ENCODE measurements around the gene RCAN3. TPM values are rescaled to one million over a fixed set of nuclear protein-coding genes. Genes with fewer than 3 reads are reported as not detected.

Gene RCAN3
- total and polyA plus RNA-seq, 2 of the 4 experiments (the other 2 are of a cell fraction), result 4.0 to 5.9 TPM

DNA sequence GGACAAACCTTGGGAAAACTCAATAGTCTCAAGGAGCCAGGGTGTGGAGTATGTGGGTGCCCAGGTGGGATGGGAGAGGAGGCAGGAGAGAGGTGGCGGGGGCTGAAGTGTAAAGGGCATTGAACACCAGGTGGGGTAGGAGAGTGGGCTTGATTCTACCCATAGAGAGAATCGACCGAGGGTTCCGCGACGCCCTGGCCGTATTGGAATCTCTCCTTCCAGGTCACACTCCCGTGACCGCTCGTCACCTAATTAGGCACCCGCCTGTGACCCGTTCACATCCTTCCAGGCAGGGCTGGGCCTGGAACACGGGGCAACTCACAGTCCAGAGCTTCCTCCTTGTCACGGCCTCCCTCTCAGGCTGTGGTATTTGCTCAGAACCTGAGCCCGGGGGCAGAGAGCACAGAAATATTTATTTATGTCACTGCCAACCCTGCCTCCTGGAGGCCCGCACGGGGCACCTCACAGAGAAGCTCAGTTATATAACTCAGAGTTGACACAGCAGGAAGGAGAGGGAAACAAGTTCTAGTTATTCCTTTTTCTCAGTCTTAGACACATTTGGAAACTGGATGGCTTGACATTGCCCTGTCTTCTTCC is 65.3 kb downstream of the RCAN3 start:
- no peaks in the 10 kb centered on the region for H3K9me1 ChIP-seq (ENCODE audit: insufficient read depth, low read length)
- H3K14ac ChIP-seq (replicated peaks; ENCODE audit: low read depth, low read length), result no peak overlapping the region
- DNase-seq (no peak), ATAC-seq (ENCODE audit: low read depth) (no peak)
- no peak overlapping the region for H3K4me2 ChIP-seq (ENCODE audit: low read depth, low read length)
- ChIA-PET CTCF (no interaction called here), POLR2A (ENCODE audit: unreplicated experiment) (no interaction called here)
- no peaks in the 10 kb centered on the region for H3K36me3 ChIP-seq (ENCODE audit: control insufficient read depth, insufficient read depth, low read length)
- H4K5ac ChIP-seq (ENCODE audit: low read depth, low read length), result no peak overlapping the region
- no peak overlapping the region for H3K18ac ChIP-seq (ENCODE audit: low read depth, low read length)
- H4K20me1 ChIP-seq (ENCODE audit: insufficient read depth, low read length), result no peaks in the 10 kb centered on the region
- WGBS, 2 experiments (ENCODE audit: extremely low coverage in 2 of 2, insufficient read length in 1 of 2), result 0% methylated on average over 1 of the region's 17 CpGs; no CpG with 5 or more reads in 1 of the 2 experiments
- H3K9me3 ChIP-seq (ENCODE audit: control insufficient read depth, insufficient read depth, low read length), result no peaks in the 10 kb centered on the region
- no peak overlapping the region for H2BK120ac ChIP-seq (ENCODE audit: low read depth, low read length)
- H4K91ac ChIP-seq (ENCODE audit: insufficient read depth, low read depth, low read length), result no peak overlapping the region
- in situ Hi-C loops (cut with MboI; ENCODE audit: low sequenced_read_pairs) (no loop called here), intact Hi-C loops (cut with micrococcal nuclease) (no loop called here), dilution Hi-C loops (cut with HindIII; ENCODE audit: low sequenced_read_pairs, unreplicated experiment) (no loop called here)
- H3K4ac ChIP-seq (ENCODE audit: low read depth, low read length), result no peak overlapping the region
- H3K27ac ChIP-seq (ENCODE audit: insufficient read depth, low read length), result no peak overlapping the region
- H2AK9ac ChIP-seq (replicated peaks; ENCODE audit: low read depth, low read length, poor library complexity), result no peak overlapping the region
- H3K56ac ChIP-seq (ENCODE audit: extremely low read depth, insufficient read depth, low read length), result no peak overlapping the region
- TF ChIP-seq FOS (IDR thresholded peaks at IDR 0.05; ENCODE audit: low read depth, low read length), result no peak
- TF ChIP-seq RFX5 (IDR thresholded peaks at IDR 0.05; ENCODE audit: low read depth, low read length), result no peak
- TF ChIP-seq POLR2A (IDR thresholded peaks at IDR 0.05; ENCODE audit: low read depth, low read length), result no peak
- no peak for TF ChIP-seq MAFK (IDR thresholded peaks at IDR 0.05; ENCODE audit: low read depth, low read length)
- TF ChIP-seq MXI1 (IDR thresholded peaks at IDR 0.05; ENCODE audit: borderline replicate concordance, low read depth, low read length), result no peak
- TF ChIP-seq ELK1 (IDR thresholded peaks at IDR 0.05; ENCODE audit: borderline replicate concordance, low read depth, low read length), result no peak
- TF ChIP-seq SMC3 (IDR thresholded peaks at IDR 0.05; ENCODE audit: low read depth, low read length), result no peak
- TF ChIP-seq RAD21 (IDR thresholded peaks at IDR 0.05; ENCODE audit: low read length), result no peak
- no peak for TF ChIP-seq BHLHE40 (IDR thresholded peaks at IDR 0.05; ENCODE audit: low read depth, low read length)
- TF ChIP-seq MAZ (IDR thresholded peaks at IDR 0.05; ENCODE audit: borderline replicate concordance, low read depth, low read length), result no peak
- TF ChIP-seq NFE2L2 (IDR thresholded peaks at IDR 0.05; ENCODE audit: low read depth, low read length), result no peak
- no peak for TF ChIP-seq RCOR1 (IDR thresholded peaks at IDR 0.05; ENCODE audit: insufficient replicate concordance, low read length)
- TF ChIP-seq CTCF (conservative IDR thresholded peaks at IDR 0.05; ENCODE audit: low read depth, low read length), result no peak
- TF ChIP-seq USF2 (IDR thresholded peaks at IDR 0.05; ENCODE audit: low read depth, low read length), result no peak
- H3K4me3 ChIP-seq (ENCODE audit: insufficient read depth, low read depth, low read length), result no peak overlapping the region
- H3K23ac ChIP-seq (ENCODE audit: low read depth, low read length), result no peak overlapping the region
- H2AFZ ChIP-seq (replicated peaks; ENCODE audit: low read length, poor library complexity), result peak overlapping the region; percentile 12
- H2BK20ac ChIP-seq (ENCODE audit: low read depth, low read length), result no peak overlapping the region
- H4K8ac ChIP-seq (ENCODE audit: low read depth in 2 of 2, low read length in 2 of 2), result no peak overlapping the region
- no peaks in the 10 kb centered on the region for H3K79me1 ChIP-seq (ENCODE audit: low read depth in 1 of 2, low read length in 2 of 2)
- H2BK15ac ChIP-seq (ENCODE audit: low read depth, low read length), result no peak overlapping the region
- no peak overlapping the region for H2BK5ac ChIP-seq (ENCODE audit: low read depth, low read length, poor library complexity, severe bottlenecking)
- H3K4me1 ChIP-seq (ENCODE audit: control insufficient read depth, insufficient read depth, low read length), result no peaks in the 10 kb centered on the region
- BruUV-seq (replicated peaks), result no TSS peak
- H2AK5ac ChIP-seq (ENCODE audit: low read depth, low read length), result no peak overlapping the region
- no peak overlapping the region for H3K9ac ChIP-seq (ENCODE audit: low read depth, low read length)
- no peaks in the 10 kb centered on the region for H3K27me3 ChIP-seq (ENCODE audit: control insufficient read depth, insufficient read depth, low read length)

All from IMR-90 (cell line).